ENCODE results near the gene KCNC3.

Gene KCNC3
- total RNA-seq, result 0.24 to 2.4 (median 0.67) reads per million in 4 donors

DNA sequence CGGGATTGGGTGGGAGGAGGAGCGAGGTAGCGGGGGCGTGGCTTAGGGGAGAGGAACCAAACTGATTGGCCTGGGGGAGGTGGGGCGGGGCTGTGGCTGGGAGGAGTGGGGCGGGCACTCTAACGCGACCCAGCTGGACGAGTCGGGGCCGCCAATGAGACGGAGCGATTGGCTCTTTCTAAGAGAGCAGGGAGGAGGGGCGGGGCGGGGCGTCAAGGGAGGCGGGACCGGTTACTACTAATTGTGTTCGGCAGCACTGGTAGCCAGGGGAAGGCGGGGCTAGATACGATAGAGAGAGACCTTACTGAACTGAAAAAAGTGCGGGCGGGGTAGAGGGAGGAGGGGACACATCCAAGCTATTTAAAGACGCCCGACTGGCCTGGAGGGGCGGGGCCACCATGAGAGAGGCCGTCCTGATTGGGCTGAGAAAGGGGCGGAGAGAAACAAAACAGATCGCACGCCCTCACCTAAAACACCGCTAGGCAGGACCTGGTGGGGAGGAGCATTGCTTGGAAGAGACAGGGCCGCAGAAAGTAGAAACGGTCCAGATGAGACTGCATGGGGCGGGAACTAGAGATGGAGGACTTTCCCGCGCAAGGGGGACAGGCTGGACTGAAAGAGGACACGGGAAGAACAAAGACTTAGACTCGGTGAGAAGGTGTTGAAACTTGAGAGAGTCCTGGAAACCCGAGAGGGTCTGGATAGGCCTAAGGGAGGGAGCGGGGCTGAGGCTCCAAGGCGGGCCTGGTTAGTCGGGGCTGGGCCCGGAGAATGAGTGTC is at the start of gene KCNC3:
Gene KCNC3 (minus strand): TSS at position 232 of the 780 bp plus-strand sequence. CDS start 295 bp downstream, outside the sequence.
- peak; percentile 70 to 99 (median 90) for DNase-seq

GRCh38 chr19:50378863-50379236 is 49.7 kb upstream of the KCNC3 start:
- no peak for DNase-seq

DNA sequence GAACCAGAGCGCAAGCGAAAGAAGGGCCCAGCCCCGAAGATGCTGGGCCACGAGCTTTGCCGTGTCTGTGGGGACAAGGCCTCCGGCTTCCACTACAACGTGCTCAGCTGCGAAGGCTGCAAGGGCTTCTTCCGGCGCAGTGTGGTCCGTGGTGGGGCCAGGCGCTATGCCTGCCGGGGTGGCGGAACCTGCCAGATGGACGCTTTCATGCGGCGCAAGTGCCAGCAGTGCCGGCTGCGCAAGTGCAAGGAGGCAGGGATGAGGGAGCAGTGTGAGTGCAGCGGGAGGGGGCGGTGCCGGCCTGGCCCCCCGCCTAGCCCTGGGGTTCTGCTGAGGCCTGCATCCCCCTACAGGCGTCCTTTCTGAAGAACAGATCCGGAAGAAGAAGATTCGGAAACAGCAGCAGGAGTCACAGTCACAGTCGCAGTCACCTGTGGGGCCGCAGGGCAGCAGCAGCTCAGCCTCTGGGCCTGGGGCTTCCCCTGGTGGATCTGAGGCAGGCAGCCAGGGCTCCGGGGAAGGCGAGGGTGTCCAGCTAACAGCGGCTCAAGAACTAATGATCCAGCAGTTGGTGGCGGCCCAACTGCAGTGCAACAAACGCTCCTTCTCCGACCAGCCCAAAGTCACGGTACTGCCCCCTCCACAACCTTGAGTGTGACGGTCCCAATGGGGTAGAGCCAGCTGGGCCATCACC is 49.1 kb upstream of the KCNC3 start:
- DNase-seq, result no peak

DNA sequence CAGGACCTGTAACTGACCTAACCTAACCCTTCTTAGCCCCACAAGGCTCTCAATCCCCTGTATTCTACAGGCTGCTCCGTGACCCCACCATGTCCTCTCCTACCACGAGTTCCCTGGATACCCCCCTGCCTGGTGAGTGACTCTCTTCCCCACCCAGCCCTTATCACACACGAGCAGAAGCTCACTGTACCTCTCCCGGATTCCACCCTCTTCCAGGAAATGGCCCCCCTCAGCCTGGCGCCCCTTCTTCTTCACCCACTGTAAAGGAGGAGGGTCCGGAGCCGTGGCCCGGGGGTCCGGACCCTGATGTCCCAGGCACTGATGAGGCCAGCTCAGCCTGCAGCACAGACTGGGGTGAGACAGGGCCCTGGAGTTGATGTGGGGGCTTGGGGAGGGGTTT is 48.3 kb upstream of the KCNC3 start:
- no peak for DNase-seq

DNA sequence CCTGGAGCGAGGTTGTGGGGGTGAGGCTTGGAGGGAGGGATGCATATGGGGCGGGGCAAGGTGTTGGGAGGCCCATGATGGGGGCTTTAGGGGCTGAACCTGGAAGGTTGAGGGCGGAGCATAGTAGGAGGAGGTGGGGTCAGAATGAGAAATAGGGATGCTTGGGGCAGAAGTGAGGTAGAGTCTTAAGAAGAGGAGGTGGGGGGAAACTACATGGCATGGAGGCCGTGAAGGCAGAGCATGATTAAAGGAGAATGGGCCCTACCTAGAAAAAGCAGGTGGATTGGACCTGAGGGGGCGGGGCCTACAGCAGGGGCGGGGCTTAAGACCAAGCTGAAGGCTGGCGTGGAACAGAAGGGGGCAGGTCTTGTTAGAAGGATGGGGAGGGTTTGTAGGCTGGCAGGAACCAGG is 47.9 kb upstream of the KCNC3 start:
- peak in 4 of 5 donors; percentile 31 to 66 (median 54) for DNase-seq

DNA sequence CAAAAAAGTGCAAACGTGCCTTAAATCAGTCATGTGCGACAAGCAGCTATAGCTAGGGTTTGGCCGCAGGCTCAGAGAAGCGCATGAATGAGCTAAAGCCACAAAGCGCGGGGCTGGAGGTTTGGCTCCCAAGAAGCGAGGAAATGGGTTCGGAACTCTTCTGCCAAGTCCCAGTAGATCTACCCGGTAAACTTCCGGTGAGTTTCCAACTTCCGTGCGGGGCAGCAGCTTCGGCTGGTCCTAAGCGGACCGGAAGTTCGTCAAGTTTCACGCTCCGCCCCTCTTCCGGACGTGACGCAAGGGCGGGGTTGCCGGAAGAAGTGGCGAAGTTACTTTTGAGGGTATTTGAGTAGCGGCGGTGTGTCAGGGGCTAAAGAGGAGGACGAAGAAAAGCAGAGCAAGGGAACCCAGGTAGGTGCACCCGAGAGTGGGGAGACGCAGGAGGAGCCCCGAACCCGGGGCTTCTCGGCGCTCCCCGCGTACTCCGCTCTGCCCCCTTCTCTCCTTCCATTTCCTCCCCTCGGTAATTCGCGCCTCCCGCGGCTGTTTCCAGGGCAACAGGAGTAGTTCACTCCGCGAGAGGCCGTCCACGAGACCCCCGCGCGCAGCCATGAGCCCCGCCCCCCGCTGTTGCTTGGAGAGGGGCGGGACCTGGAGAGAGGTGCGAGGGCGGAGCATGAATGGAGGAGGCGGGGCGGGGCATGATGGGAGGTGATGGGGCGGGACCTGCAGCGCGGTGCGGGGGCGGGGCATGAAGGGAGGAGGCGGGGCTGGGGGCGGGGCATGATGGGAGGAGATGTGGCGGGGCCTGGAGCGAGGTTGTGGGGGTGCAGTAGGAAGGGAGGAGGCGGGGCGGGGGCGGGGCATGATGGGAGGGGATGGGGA is 47.2 kb upstream of the KCNC3 start, which contains the start of gene NR1H2:
Gene NR1H2 (plus strand): TSS at position 292 of the 885 bp plus-strand sequence. CDS start 1,149 bp downstream, outside the sequence.
- DNase-seq, result peak; percentile 82 to 98 (median 92)

DNA sequence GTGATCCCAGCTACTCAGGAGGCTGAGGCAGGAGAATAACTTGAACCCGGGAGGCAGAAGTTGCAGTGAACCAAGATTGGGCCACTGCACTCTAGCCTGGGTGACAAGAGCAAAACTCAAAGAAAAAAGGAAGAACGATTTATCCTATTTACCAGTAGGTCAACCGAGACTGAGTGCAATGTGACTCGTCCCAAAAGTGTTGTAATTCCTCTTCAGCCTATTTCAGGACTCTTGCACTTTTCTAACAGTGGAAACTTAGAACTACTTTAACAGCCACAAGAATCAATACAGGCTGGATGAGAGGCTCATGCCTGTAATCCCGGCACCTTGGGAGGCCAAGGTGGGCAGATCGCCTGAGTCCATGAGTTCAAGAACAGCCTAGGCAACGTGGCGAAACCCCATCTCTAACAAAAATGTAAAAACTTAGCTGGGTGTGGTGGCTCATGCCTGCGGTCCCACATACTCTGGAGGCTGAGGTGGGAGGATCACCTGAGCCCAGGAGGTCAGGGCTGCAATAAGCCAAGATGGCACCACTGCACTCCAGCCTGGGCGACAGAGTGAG is 42.8 kb upstream of the KCNC3 start:
- DNase-seq, result no peak

DNA sequence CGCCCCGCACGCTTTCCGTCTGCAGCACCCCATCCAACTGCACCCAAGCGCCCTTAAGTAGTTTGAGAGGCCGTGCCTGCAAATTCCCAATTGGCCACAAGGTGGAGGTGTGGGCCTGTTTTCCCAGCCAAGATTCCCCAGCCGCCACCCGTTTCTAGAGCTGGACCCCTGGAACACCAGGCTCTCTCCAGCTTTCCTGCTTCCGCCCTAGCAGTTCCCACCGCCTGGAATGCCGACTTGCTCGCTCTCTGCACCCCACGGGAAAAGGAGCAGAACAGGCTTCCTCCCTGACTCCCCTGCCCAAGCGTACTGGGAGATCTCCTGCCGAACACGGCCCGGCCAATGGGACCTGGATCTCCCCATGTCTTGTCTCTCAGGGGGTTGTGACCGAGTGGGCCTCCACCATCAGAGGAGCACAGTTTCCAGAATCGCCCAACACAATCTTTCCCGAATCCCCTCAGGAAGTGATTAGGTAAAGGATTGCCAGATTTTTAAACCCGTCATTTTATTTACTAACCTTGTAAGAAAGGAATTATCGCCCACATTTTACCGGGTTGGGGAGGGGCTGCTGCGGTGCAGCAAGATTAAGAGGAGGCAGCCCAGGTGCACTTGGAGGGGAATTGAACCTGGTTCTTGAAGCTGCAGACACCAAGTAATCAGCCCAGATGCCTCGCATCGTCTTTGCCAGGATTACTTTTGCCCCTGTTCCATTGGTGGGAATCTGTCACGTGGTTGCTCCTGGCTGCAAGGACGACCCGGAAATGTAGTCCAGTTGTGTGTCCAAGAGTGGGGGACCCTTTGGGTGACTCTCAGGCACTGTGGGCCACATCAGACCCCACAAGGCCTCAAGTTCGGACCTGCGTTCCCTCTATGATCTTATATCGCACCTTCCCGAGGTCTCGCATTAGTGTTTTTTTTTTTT is 39.7 kb upstream of the KCNC3 start:
- DNase-seq, result peak; percentile 48 to 86 (median 60)

- DNase-seq, result no peak
Measured at GRCh38 chr19:50365434-50366306, 36.5 kb upstream of the KCNC3 start, which contains the start of gene NAPSA. NAPSA (minus strand) TSS chr19:50365639; CDS start chr19:50365621, 18 bp downstream.

DNA sequence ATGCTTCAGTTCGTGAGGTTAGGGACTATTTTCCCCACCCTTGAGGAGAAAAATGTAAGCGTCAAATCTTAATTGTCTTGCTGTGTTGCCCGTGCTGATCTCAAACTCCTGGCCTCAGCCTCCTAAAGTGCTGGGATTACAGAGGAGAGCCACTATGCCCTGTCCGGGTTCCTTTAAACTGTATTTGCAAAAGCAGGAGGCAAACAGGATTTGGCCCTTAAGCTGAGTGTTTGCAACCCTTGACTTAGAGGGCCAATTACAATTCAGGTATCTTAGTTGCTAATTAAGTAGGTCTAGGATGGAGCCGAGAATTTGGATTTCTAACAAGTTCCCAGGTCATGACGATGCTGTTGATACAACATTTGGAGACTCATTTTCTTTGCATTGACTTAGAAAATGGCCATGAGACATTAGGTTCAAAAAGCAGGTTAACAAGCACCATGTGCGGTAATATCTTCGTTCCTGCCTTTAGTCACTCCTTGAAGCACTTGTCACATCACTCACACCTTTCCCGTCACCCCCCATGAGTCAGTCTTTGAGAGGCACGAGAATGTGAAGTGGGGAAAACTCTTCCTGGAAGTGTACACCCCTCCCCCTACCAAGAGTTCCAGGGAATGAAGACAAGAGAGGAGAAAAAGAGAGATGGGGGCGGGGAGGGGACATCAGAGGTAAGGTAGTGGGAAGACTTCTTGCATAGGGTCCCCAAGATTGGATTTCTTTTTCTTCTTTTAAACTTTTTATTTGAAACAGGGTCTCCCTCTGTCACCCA is 33.7 kb upstream of the KCNC3 start:
- DNase-seq, result peak in 1 of 5 donors; percentile 60

- DNase-seq, result no peak
Measured at GRCh38 chr19:50362030-50362412, 32.8 kb upstream of the KCNC3 start.

DNA sequence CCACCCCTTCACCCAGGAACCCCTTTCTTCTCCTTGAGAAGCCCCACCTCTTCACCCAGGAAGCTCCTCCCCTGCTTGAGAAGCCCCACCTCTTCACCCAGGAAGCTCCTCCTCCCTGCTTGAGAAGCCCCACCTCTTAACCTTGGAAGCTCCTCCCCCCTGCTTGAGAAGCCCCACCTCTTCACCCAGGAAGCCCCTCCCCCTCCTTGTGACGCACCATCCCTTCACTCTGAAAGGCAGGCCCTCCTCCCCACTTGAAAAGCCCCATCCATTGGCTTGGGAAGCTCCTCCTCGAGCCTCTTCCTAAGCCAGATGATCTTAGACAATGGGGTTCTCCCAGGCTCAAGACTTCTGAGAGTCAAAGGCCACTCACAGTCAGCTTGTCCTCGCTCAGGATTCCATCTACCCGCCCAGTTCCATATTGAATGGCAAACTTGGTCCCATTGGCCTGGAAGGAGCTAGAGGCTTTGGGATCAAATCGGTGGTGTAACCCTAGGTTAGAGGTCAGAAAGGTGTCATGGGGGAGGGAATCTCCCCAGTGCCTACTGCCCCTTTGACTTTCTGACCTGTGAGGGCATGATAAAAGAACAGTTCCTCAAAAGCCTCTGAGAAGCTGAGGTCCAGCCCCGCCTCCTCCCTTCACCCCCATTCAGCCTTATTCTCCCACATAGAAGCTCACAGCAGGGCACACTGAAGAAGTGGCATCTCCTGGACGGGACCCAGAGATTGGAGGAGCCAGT is 32.3 kb upstream of the KCNC3 start:
- no peak for DNase-seq

- DNase-seq, result no peak
Measured at GRCh38 chr19:50359328-50359818, 30.2 kb upstream of the KCNC3 start.

DNA sequence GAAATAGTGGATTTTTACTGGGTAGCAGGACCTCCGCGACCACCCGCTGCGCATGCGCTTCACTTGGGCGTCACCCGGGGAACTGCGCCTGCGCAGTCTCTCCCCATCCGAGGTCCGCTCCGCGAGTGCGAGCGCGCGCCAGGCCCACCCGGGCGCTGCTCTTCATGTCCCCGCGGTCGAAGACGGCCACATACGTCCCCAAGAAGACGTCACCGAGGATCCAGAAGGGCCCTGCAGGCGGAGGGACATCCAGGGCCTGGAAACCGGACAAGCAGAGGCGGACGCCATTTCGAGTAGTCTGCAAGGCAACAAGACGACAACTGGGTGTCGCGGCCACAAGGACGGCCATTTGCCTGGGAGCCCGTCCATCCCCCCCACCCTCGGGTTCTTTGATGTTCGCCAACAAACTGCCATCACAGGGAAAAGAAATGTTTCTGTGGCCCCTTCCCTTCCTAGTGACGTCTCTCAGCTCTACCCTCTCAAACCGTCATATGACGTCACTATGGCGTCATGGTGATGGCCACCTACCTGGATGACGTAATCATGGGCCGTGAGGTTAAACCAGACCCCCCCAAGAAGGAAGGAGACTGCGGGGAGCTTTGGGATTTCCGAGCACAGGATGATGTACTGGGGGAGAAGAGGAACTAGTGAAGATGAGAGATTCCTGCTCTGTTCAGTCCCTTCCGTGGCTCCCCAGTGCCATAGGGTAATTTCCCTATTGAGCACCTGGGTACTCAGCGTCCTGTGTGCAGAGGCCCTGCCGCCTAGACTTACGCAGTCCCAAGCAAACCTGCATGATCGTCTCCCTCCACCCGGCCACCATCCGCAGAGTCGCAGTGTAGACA is 29.5 kb upstream of the KCNC3 start:
- DNase-seq, result peak; percentile 56 to 82 (median 73)

- DNase-seq, result peak; percentile 73 to 88 (median 80)
Measured at GRCh38 chr19:50357178-50358100, 28.3 kb upstream of the KCNC3 start.

DNA sequence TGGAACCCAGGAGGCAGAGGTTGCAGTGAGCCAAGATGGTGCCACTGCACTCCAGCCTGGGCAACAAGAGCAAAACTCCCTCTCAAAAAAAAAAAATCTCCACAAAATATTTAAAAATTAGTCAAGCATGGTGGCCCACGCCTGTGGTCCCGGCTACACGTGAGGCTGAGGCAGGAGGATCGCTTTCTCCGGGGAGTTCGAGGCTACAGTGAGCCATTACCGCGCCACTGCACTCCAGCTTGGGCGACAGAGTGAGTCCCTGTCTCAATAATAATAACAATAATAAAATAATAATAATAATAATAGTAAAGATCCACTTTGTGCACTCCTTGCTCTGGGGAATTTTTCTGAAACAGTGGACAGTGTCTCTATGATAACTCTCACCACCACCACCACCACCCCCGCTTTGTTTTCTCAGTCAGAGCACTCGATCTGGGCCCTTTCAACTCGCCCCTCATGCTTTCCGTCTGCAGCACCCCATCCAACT is 27.6 kb upstream of the KCNC3 start:
- no peak for DNase-seq
